ENCODE data around the gene FGFRL1. TPM values are rescaled to one million over a fixed set of nuclear protein-coding genes. Genes with fewer than 3 reads are reported as not detected.
"Not testable (repeated sequence)": the region's sequence is repeated elsewhere in the genome, so short reads cannot be mapped to it uniquely, and the experiment has no call there.

Gene FGFRL1
- total RNA-seq, 1 donor from 2014 or later = 59.8 TPM

GRCh38 chr4:971666-972500, 39.5 kb upstream of the FGFRL1 start:
- no peaks in the 10 kb centered on the region for H3K36me3 Mint-ChIP-seq (ENCODE audit: unreplicated experiment)
- TF ChIP-seq, protein P1, sequence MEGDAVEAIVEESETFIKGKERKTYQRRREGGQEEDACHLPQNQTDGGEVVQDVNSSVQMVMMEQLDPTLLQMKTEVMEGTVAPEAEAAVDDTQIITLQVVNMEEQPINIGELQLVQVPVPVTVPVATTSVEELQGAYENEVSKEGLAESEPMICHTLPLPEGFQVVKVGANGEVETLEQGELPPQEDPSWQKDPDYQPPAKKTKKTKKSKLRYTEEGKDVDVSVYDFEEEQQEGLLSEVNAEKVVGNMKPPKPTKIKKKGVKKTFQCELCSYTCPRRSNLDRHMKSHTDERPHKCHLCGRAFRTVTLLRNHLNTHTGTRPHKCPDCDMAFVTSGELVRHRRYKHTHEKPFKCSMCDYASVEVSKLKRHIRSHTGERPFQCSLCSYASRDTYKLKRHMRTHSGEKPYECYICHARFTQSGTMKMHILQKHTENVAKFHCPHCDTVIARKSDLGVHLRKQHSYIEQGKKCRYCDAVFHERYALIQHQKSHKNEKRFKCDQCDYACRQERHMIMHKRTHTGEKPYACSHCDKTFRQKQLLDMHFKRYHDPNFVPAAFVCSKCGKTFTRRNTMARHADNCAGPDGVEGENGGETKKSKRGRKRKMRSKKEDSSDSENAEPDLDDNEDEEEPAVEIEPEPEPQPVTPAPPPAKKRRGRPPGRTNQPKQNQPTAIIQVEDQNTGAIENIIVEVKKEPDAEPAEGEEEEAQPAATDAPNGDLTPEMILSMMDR (IDR thresholded peaks at IDR 0.05) = no peak
- peaks cover 7% of the 10 kb centered on the region for H3K4me1 Mint-ChIP-seq (ENCODE audit: unreplicated experiment)
- H3K27me3 Mint-ChIP-seq (ENCODE audit: unreplicated experiment) = no peaks in the 10 kb centered on the region
- H3K4me3 Mint-ChIP-seq (ENCODE audit: unreplicated experiment) = peak overlapping the region; percentile 67
- no peaks in the 10 kb centered on the region for H3K9me3 Mint-ChIP-seq (ENCODE audit: unreplicated experiment)
- no peak overlapping the region for H3K27ac Mint-ChIP-seq (ENCODE audit: unreplicated experiment)
- DNase-seq (ENCODE audit: extremely low spot score, unreplicated experiment) = no peak

- no peaks in the 10 kb centered on the region for H3K9me3 Mint-ChIP-seq (ENCODE audit: unreplicated experiment)
- H3K4me1 Mint-ChIP-seq (ENCODE audit: unreplicated experiment) = peaks cover 7% of the 10 kb centered on the region
- peak overlapping the region; percentile 67 for H3K4me3 Mint-ChIP-seq (ENCODE audit: unreplicated experiment)
- TF ChIP-seq, protein P1 (IDR thresholded peaks at IDR 0.05) = no peak
- no peaks in the 10 kb centered on the region for H3K27me3 Mint-ChIP-seq (ENCODE audit: unreplicated experiment)
- DNase-seq (ENCODE audit: extremely low spot score, unreplicated experiment) = no peak
- H3K27ac Mint-ChIP-seq (ENCODE audit: unreplicated experiment) = no peak overlapping the region
- H3K36me3 Mint-ChIP-seq (ENCODE audit: unreplicated experiment) = no peaks in the 10 kb centered on the region
Measured at GRCh38 chr4:972651-973424, 38.6 kb upstream of the FGFRL1 start.

- peak; percentile 96 for DNase-seq (ENCODE audit: extremely low spot score, unreplicated experiment)
- no peaks in the 10 kb centered on the region for H3K9me3 Mint-ChIP-seq (ENCODE audit: unreplicated experiment)
- TF ChIP-seq, protein P1 (IDR thresholded peaks at IDR 0.05) = no peak
- no peaks in the 10 kb centered on the region for H3K36me3 Mint-ChIP-seq (ENCODE audit: unreplicated experiment)
- no peak within 1 kb of the TSS for H3K27ac Mint-ChIP-seq (ENCODE audit: unreplicated experiment)
- peaks cover 7% of the 10 kb centered on the region for H3K4me1 Mint-ChIP-seq (ENCODE audit: unreplicated experiment)
- peak within 1 kb of the TSS; percentile 67 for H3K4me3 Mint-ChIP-seq (ENCODE audit: unreplicated experiment)
- no peaks in the 10 kb centered on the region for H3K27me3 Mint-ChIP-seq (ENCODE audit: unreplicated experiment)
Measured at GRCh38 chr4:973431-974397, 37.7 kb upstream of the FGFRL1 start, which contains the start of gene DGKQ. Gene DGKQ, minus strand, starts transcription at chr4:973569. Its CDS starts 87 bp downstream, at chr4:973482.

DNA sequence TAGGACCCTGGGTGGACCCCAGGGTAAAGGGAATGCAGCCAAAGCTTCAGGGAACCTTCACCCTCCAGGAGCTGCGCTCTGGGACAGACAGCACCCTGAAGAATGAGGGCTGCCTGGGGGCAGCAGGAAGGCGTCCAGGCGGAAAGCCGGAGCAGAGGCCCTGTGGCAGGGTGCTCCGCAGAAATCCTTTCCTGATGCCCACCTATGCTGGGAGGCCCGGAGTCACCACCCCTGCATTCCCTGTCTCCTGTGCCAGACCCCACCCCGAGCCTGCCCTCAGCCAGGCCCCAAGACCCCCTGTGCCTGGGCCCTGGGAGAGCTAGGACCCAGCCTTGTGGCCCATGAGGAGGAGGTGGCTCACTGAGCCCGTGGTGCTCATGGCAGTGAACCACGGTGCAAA, 36.8 kb upstream of the FGFRL1 start:
- no peak for DNase-seq (ENCODE audit: extremely low spot score, unreplicated experiment)
- TF ChIP-seq, protein P1 (IDR thresholded peaks at IDR 0.05) = no peak
- Mint-ChIP-seq H3K27me3 (ENCODE audit: unreplicated experiment) (no peaks in the 10 kb centered on the region), H3K9me3 (ENCODE audit: unreplicated experiment) (no peaks in the 10 kb centered on the region), H3K36me3 (ENCODE audit: unreplicated experiment) (no peaks in the 10 kb centered on the region), H3K4me1 (ENCODE audit: unreplicated experiment) (peaks cover 11% of the 10 kb centered on the region), H3K4me3 (ENCODE audit: unreplicated experiment) (no peak overlapping the region), H3K27ac (ENCODE audit: unreplicated experiment) (no peak overlapping the region)

DNA sequence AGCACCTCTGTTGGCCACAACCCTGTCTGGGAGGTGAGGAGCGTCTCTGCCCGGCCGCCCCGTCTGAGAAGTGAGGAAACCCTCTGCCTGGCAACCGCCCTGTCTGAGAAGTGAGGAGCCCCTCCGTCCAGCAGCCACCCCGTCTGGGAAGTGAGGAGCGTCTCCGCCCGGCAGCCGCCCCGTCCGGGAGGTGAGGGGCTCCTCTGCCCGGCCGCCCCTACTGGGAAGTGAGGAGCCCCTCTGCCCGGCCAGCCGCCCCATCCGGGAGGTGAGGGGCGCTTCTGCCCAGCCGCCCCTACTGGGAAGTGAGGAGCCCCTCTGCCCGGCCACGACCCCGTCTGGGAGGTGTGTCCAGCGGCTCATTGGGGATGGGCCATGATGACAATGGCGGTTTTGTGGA, 35.4 kb upstream of the FGFRL1 start:
- DNase-seq (ENCODE audit: extremely low spot score, unreplicated experiment); H3K4me3 Mint-ChIP-seq (ENCODE audit: unreplicated experiment); H3K27me3 Mint-ChIP-seq (ENCODE audit: unreplicated experiment); H3K27ac Mint-ChIP-seq (ENCODE audit: unreplicated experiment); H3K36me3 Mint-ChIP-seq (ENCODE audit: unreplicated experiment); H3K9me3 Mint-ChIP-seq (ENCODE audit: unreplicated experiment): not testable (repeated sequence)
- peaks cover 11% of the 10 kb centered on the region for H3K4me1 Mint-ChIP-seq (ENCODE audit: unreplicated experiment)
